Activated T-cell treated with anti-CD3 and anti-CD28 coated beads, Interleukin-2, amount 50 U/mL, for 1 hour (primary cell): ENCODE measurements around the gene PAFAH1B2.

ENCODE experiments used
- DNase-seq: peaks from one replicate; pipeline ENCODE4 v3.0.0-alpha.2; 2020

PAFAH1B2 gene

GRCh38 chr11:117222991-117223740 is 79.1 kb downstream of the PAFAH1B2 start:
- DNase-seq: no peak

- no peak for DNase-seq
Measured at GRCh38 chr11:117223741-117224689, 79.9 kb downstream of the PAFAH1B2 start.

GRCh38 chr11:117225553-117226170 is 81.6 kb downstream of the PAFAH1B2 start:
- no peak for DNase-seq
